ENCODE measurements around the gene MINPP1.

The MINPP1 gene

GRCh38 chr10:87551326-87551725, 46.6 kb downstream of the MINPP1 start:
- H3K79me2 ChIP-seq (ENCODE audit: insufficient read depth, low read length) = no peaks in the 10 kb centered on the region
- H3K9me3 ChIP-seq (ENCODE audit: low read length) = no peaks in the 10 kb centered on the region
- no peaks in the 10 kb centered on the region for H4K20me1 ChIP-seq (ENCODE audit: insufficient read depth, low read length)
- no peak overlapping the region for H3K4me3 ChIP-seq (ENCODE audit: low read depth, low read length, poor library complexity, severe bottlenecking)
- H3K27me3 ChIP-seq (ENCODE audit: insufficient read depth, low read length) = no peaks in the 10 kb centered on the region
- no peak overlapping the region for H3K27ac ChIP-seq (ENCODE audit: low read depth, low read length, poor library complexity, severe bottlenecking)
- H2AFZ ChIP-seq (ENCODE audit: low read length) = no peak overlapping the region
- H3K9ac ChIP-seq (ENCODE audit: low read length) = no peak overlapping the region
- H3K4me2 ChIP-seq (ENCODE audit: low read length) = no peak overlapping the region
- H3F3A ChIP-seq (ENCODE audit: insufficient read depth, low read length) = no peaks in the 10 kb centered on the region
- TF ChIP-seq CTCF (IDR thresholded peaks at IDR 0.05; ENCODE audit: low read length) (no peak), EZH2 (IDR thresholded peaks at IDR 0.05; ENCODE audit: borderline replicate concordance, low read length) (no peak)
- peaks cover 8% of the 10 kb centered on the region; the same call in 1 of the 2 replicates for H3K36me3 ChIP-seq (ENCODE audit: insufficient read depth, low read length)
- no peaks in the 10 kb centered on the region for H3K4me1 ChIP-seq (ENCODE audit: insufficient read depth, low read length, severe bottlenecking)
- H3K9me2 ChIP-seq (ENCODE audit: low read depth, low read length) = no peaks in the 10 kb centered on the region

- Histone ChIP-seq H3K27ac (ENCODE audit: low read depth, low read length, poor library complexity, severe bottlenecking) (no peak overlapping the region), H3F3A (ENCODE audit: insufficient read depth, low read length) (no peaks in the 10 kb centered on the region), H3K4me1 (ENCODE audit: insufficient read depth, low read length, severe bottlenecking) (no peaks in the 10 kb centered on the region), H3K4me3 (ENCODE audit: low read depth, low read length, poor library complexity, severe bottlenecking) (no peak overlapping the region), H4K20me1 (ENCODE audit: insufficient read depth, low read length) (no peaks in the 10 kb centered on the region), H3K4me2 (ENCODE audit: low read length) (no peak overlapping the region), H3K27me3 (ENCODE audit: insufficient read depth, low read length) (no peaks in the 10 kb centered on the region), H3K9me2 (ENCODE audit: low read depth, low read length) (no peaks in the 10 kb centered on the region), H3K79me2 (ENCODE audit: insufficient read depth, low read length) (no peaks in the 10 kb centered on the region), H3K9ac (ENCODE audit: low read length) (no peak overlapping the region), H3K36me3 (ENCODE audit: insufficient read depth, low read length) (peaks cover 8% of the 10 kb centered on the region; the same call in 1 of the 2 replicates), H3K9me3 (ENCODE audit: low read length) (no peaks in the 10 kb centered on the region), H2AFZ (ENCODE audit: low read length) (no peak overlapping the region)
- TF ChIP-seq CTCF (IDR thresholded peaks at IDR 0.05; ENCODE audit: low read length) (no peak), EZH2 (IDR thresholded peaks at IDR 0.05; ENCODE audit: borderline replicate concordance, low read length) (no peak)
Measured at GRCh38 chr10:87552248-87552929, 47.7 kb downstream of the MINPP1 start.

- Histone ChIP-seq H3F3A (ENCODE audit: insufficient read depth, low read length) (no peaks in the 10 kb centered on the region), H2AFZ (ENCODE audit: low read length) (no peak overlapping the region), H3K9me2 (ENCODE audit: low read depth, low read length) (no peaks in the 10 kb centered on the region), H3K4me1 (ENCODE audit: insufficient read depth, low read length, severe bottlenecking) (no peaks in the 10 kb centered on the region), H3K27ac (ENCODE audit: low read depth, low read length, poor library complexity, severe bottlenecking) (no peak overlapping the region), H3K36me3 (ENCODE audit: insufficient read depth, low read length) (peaks cover 4% of the 10 kb centered on the region; the same call in 1 of the 2 replicates), H3K9me3 (ENCODE audit: low read length) (no peaks in the 10 kb centered on the region), H3K79me2 (ENCODE audit: insufficient read depth, low read length) (no peaks in the 10 kb centered on the region), H3K27me3 (ENCODE audit: insufficient read depth, low read length) (no peaks in the 10 kb centered on the region), H3K4me2 (ENCODE audit: low read length) (no peak overlapping the region), H3K4me3 (ENCODE audit: low read depth, low read length, poor library complexity, severe bottlenecking) (no peak overlapping the region), H3K9ac (ENCODE audit: low read length) (no peak overlapping the region), H4K20me1 (ENCODE audit: insufficient read depth, low read length) (no peaks in the 10 kb centered on the region)
- no peak for TF ChIP-seq CTCF (IDR thresholded peaks at IDR 0.05; ENCODE audit: low read length)
- no peak for TF ChIP-seq EZH2 (IDR thresholded peaks at IDR 0.05; ENCODE audit: borderline replicate concordance, low read length)
Measured at GRCh38 chr10:87557409-87557808, 52.7 kb downstream of the MINPP1 start.
